22Rv1 (cell line): ENCODE data around the gene PRXL2B.
"Not testable (repeated sequence)": the region's sequence is repeated elsewhere in the genome, so short reads cannot be mapped to it uniquely, and the experiment has no call there.

Source experiments
- ZFX ChIP-seq: fragments of 450-650 bp; IDR thresholded peaks from 2 replicates; pipeline ENCODE4 v1.6.1; 2017; ENCODE audit warnings: antibody characterized with exemption, borderline replicate concordance
- TF ChIP-seq, protein P1 (sequence below): fragments of 450-650 bp; IDR thresholded peaks from 2 replicates; pipeline ENCODE4 v1.5.1; 2017; ENCODE audit warnings: mild to moderate bottlenecking

- TF ChIP-seq, protein P1, sequence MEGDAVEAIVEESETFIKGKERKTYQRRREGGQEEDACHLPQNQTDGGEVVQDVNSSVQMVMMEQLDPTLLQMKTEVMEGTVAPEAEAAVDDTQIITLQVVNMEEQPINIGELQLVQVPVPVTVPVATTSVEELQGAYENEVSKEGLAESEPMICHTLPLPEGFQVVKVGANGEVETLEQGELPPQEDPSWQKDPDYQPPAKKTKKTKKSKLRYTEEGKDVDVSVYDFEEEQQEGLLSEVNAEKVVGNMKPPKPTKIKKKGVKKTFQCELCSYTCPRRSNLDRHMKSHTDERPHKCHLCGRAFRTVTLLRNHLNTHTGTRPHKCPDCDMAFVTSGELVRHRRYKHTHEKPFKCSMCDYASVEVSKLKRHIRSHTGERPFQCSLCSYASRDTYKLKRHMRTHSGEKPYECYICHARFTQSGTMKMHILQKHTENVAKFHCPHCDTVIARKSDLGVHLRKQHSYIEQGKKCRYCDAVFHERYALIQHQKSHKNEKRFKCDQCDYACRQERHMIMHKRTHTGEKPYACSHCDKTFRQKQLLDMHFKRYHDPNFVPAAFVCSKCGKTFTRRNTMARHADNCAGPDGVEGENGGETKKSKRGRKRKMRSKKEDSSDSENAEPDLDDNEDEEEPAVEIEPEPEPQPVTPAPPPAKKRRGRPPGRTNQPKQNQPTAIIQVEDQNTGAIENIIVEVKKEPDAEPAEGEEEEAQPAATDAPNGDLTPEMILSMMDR: not testable (repeated sequence)
- TF ChIP-seq ZFX: not testable (repeated sequence)
Observed at GRCh38 chr1:2569703-2570102, 16.9 kb upstream of the PRXL2B start.
